ELR (cell line): ENCODE results near the gene SYNGR1.
"Not testable (repeated sequence)": the region's sequence is repeated elsewhere in the genome, so short reads cannot be mapped to it uniquely, and the experiment has no call there.

Experiments
- DNase-seq: peaks from one replicate; pipeline ENCODE4 v3.0.0-alpha.2; 2015; ENCODE audit warnings: low read depth

The SYNGR1 gene

DNA sequence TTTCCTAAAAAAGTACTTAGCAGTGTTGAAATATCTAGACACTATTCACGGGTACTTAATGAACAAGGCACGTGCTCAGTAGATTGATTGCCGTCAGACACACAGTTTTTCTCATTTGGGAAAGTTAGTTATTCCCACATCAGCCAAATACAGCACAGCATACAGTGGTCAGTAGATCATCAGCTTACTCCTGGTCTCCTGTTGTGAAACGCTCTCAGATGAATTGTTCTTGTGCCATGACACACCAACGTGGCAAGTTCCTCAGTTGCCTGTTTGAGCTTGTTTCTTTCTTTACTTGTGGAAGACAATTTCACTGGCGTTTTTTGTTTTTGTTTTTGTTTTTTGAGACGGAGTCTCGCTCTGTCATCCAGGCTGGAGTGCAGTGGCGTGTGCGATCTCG lies 58.4 kb downstream of the SYNGR1 start:
- DNase-seq = no peak

DNA sequence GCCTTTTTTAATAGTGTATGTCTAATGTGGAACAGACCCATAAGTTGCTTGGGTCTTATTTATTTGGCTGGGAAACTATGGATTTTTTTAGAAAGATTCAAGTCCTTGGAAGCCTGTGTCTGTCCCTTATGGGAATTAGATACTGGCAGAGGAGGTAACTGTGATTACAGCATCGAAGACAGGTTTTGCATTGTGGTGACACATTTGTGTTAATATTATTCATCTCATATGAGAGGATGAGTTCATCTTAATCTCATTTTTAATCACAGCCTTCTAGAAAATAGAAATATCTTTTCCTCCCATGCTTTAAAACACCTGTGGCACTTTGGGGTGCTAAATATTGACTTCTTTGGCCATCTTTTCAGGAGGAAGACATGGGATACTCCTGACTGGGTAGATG lies 59.0 kb downstream of the SYNGR1 start:
- DNase-seq = no peak

DNA sequence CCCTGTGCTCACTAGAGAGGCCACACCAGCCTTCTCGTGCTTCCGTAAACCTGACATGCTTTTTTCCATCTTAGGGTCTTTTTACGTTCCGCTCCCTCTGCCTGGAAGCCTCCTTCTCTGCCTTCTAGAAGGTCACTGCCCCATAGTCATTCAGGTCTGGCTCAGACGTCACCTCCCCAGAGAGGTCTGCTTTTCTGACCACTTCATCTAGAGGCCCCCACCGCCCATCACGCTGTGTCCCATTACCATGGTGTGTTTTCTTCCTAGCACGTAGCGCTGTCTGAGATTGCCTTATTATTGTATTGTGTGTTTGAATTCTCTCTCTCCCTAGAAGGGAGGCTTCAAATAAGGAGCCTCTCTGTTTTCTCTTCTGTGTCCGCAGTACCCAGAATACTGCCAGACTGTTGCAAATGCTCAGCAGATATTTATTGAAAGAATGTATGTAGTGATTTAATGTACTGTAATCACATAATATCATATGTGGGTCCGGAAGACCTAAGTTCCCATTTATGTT lies 59.8 kb downstream of the SYNGR1 start:
- DNase-seq = no peak

DNA sequence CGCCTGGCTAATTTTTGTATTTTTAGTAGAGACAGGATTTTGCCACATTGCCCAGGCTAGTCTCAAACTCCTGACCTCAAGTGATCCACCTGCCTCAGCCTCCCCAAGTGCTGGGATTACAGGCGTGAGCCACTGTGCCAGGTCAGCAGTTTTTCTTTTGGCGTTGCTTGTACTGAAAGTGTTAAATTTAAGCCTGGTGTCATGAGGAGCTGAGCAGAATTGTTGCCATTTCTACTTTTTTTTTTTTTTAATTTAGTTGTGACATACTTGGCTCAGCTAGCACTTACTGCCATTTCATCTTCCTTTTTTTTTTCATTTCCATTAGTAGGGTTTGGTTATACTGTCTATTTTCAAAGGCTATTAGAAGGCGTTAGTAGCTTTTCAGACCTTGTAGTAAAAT lies 60.5 kb downstream of the SYNGR1 start:
- no peak for DNase-seq

DNA sequence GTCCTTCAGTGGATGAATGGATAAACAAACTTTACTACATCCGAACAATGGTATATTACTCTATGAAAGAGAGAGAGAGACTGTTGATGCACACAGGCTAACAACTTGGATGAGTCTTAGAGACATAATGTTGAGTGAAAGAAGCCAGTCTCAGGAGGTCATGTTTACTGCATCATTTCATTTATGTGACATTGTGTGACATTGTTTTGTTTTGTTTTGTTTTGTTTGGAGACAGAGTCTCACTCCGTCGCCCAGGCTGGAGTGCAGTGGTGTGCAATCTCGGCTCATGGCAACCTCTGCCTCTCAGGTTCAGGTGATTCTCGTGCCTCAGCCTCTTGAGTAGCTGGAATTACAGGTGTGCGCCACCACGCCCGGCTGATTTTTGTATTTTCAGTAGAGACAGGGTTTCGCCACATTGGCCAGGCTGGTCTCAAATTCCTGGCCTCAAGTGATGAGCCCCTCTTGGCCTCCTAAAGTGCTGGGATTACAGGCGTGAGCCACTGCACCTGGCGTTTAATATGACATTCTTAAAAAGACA lies 62.1 kb downstream of the SYNGR1 start:
- DNase-seq = not testable (repeated sequence)

DNA sequence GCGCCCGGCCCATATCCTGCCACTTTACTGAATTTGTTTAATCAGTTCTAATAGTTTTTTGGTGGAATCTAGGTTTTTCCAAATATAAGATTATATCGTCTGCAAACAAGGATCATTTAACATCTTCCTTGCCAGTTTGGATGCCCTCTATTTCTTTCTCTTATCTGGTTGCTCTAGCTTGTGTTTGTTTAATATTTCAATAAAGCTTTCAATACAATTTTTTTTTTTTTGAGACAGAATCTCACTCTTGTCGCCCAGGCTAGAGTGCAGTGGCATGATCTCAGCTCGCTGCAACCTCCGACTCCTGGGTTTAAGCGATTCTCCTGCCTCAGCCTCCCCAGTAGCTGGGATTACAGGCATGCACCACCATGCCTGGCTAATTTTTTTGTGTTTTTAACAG lies 63.4 kb downstream of the SYNGR1 start:
- DNase-seq = not testable (repeated sequence)

DNA sequence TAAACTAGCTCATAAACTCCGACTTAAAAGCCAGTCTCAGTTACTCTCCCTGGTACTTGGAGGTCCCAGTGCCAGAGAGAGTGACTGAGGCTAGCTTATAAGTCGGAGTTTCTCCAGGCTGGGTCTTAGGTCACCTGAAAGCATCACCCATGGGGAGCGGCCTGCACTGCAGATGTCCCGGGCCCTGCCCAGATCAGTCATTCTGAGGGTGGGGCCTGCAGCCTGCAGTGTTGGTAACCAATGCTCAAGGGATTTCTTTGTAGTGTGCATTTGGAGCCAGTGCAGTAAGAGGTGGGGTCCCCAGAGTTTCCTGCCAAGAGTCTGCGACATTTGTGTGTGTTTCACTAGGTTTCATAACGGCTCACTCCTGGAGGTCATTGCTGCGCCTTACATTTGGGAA lies 64.6 kb downstream of the SYNGR1 start:
- no peak for DNase-seq

DNA sequence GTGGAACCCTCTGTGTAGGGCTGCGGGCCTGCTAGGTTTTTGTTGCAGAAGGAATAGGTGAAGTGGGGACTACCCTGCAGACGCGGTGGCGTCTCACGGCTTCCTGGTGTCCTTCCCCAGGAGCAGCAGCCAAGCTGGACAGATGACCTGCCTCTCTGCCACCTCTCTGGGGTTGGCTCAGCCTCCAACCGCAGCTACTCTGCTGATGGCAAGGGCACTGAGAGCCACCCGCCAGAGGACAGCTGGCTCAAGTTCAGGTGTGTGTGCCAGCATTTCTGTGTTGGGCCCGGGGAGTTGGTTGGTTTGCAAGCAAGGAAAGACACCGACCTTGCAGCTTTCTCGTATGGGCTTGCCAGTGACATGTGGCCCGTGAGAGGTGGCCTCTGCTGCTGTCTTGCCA lies 65.1 kb downstream of the SYNGR1 start:
- no peak for DNase-seq

DNA sequence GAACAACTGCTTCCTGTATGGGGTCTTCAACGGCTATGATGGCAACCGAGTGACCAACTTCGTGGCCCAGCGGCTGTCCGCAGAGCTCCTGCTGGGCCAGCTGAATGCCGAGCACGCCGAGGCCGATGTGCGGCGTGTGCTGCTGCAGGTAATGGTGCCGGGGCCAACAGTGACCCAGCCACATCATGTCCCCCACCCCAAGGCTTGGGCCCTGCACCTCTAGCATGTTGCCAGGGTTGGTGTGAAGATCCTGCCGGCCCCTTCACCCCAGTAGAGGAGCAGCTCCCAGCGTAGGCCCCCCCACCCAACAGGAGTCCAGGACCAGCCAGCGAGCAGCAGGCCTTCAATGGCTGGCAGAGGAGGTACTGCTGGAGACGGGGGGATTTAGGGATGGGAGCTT lies 65.7 kb downstream of the SYNGR1 start:
- no peak for DNase-seq

DNA sequence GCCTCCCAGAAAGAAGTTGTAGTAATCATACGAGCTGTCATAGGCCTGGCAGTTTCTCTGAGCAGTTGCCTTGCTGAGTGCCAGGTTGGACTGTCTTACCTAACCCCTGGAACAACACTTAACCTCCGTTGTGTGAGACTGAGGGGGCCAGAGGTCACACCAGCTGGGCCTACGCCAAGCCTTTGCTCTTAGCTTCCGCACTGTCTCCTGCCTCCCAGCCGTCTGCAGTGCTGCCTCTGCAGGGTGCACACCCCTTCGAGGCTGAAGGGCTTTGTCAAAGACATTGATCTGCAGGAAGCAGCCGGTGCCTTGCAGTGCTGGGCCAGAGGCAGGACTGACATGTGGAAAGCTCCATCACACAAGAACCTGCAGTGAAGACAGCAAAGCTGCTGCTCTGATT lies 66.5 kb downstream of the SYNGR1 start:
- no peak for DNase-seq

DNA sequence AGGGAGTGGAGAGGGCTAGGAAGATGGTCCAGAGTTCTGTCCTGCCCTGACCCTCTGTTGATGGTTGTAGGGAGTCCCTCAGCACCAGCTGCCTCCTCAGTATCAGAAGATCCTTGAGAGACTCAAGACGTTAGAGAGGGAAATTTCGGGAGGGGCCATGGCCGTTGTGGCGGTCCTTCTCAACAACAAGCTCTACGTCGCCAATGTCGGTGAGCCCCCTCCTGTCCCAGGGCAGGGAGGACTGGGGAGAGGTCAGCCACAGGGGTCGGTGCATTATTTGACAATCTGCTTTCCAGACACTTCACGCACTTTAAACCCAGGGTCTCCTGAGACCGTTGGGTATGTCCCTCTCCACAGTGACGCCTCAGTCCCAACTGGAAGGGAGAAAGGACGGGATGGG lies 67.8 kb downstream of the SYNGR1 start:
- no peak for DNase-seq

DNA sequence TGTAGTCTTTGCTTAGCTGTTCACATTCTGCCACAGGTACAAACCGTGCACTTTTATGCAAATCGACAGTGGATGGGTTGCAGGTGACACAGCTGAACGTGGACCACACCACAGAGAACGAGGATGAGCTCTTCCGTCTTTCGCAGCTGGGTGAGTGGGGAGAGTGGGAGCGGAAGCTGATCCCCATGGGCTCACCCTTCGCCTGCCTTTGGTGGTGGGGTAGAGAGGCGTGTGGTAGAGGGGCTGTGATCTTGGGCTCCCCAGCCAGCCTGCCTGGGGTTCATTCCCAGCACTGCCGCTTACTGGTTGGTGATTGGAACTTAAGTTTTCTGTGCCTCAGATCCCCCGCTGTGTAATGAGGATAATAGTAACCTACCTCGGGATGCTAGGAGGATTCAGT lies 68.9 kb downstream of the SYNGR1 start:
- no peak for DNase-seq

DNA sequence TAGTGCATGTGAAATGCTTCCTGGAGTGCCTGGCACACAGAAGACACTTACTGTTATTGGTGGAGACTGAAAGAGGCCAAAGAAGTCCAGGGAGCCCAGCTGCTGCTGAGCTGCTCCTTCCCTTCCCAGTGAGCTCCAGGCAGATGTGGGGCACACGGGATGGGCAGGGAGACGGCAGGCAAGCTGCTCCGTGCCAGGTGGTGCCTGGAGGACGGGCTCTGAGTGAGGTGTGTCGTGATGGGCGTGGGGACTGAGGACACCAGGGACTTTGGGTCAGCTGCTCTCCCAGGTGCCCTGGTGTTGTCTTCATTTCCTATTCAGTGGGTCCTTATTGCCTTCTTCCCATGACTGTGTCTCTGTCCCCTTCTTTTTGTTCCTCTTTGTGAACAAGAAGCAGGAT lies 69.3 kb downstream of the SYNGR1 start:
- no peak for DNase-seq

DNA sequence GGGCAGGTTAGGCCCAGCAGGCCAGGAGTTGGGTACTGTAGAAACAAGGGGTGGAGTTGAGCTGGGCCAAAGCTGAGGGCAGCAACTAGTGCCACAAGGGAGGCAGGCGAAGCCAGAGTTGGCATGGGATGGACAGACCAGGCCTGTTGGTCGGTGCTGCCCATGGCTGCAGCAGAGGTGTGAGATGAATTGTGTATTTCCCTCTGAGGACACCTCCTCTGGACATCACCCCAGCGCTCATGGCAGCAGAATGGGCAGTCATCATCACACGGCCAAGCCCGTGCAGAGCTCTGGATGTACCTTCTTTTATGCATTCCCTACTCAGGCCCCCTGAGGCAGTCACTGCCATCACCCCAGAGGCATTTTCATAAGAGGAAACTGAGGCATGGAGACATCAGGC lies 70.1 kb downstream of the SYNGR1 start:
- no peak for DNase-seq

DNA sequence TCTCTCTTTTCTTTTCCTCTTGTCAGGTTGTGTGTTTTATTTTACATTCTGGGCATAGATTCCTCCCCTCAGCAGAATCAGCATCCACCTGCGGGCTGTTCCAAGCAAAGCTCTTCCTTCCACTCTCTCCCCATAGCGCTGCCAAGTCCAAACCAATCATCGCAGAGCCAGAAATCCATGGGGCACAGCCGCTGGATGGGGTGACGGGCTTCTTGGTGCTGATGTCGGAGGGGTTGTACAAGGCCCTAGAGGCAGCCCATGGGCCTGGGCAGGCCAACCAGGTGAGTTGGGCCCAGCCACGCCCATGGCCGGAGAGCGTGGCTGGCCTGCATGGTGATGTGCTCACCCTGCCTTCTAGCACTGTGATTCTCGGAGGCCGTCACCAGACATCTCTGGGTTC lies 71.9 kb downstream of the SYNGR1 start:
- DNase-seq = no peak

DNA sequence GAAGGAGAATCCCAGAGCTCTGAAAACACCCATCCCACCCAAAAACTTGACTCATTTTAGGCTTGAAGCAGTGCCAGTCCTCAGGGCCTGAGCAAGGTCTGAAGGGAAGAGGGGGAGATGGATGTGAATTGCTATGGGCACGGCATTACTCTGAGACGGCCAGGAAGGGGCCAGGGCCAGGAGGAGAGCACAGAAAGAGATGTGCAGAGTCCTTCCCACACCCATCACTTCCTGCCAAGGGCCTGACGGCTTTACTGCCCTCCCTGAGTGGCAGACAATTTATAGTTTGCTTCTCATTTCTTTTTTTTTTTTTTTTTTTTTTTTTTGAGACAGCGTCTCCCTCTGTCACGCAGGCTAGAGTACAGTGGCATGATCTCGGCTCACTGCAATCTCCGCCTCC lies 72.3 kb downstream of the SYNGR1 start:
- no peak for DNase-seq

DNA sequence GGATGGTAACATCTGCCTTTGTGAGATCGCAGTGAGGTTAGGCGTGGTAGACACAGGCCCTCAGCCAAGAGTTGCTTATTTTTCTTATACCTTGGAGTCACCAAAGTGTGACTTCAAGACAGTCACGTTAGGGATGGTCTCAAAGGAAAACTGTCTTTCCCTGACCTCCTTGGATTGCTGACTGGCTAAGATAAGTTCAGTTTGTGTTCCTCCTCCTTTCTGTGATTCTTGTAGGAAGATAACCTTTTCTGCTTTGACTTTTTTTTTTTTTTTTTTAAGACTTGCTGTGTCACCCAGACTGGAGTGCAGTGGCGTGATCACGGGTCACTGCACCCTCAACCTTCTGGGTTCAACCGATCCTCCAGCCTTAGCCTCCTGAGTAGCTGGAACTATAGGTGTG lies 72.9 kb downstream of the SYNGR1 start:
- DNase-seq = no peak

DNA sequence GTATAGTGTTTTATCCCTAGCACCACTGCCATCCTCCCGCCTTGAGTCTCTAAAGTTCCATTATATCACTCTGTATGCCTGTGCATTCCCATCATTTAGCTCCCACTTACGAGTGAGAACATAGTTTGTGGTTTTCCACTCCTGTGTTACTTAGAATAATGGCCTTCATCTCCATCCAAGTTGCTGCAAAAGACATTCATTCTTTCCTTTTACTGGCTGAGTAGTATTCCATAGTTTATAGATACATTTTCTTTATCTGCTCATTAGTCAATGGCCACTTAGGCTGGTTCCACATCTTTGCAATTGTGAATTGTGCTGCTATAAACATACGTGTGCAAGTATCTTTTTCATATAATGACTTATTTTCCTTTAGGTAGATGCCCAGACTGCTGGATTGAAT lies 74.2 kb downstream of the SYNGR1 start:
- no peak for DNase-seq

DNA sequence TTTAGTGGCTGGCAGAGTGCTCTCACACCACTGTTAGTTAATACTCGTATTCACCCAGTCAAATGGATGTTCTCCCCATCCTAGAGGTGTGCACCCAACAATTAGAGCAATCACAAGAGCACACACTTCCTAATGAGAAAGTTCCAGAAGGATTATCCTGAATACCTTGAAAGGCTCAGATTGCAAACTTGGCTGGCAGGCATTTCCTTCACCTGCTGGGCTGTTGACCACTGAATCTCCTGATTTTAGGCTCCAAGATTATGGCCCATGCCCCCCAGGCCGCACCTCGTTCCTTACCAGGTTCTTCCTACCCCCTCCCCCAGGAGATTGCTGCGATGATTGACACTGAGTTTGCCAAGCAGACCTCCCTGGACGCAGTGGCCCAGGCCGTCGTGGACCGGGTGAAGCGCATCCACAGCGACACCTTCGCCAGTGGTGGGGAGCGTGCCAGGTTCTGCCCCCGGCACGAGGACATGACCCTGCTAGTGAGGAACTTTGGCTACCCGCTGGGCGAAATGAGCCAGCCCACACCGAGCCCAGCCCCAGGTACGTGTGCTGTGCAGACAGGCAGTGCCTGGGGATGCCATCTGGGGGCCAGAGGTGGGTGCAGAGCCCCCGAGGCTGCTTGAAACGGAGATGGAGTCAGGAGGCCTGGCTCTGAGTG lies 76.7 kb downstream of the SYNGR1 start:
- DNase-seq = no peak

DNA sequence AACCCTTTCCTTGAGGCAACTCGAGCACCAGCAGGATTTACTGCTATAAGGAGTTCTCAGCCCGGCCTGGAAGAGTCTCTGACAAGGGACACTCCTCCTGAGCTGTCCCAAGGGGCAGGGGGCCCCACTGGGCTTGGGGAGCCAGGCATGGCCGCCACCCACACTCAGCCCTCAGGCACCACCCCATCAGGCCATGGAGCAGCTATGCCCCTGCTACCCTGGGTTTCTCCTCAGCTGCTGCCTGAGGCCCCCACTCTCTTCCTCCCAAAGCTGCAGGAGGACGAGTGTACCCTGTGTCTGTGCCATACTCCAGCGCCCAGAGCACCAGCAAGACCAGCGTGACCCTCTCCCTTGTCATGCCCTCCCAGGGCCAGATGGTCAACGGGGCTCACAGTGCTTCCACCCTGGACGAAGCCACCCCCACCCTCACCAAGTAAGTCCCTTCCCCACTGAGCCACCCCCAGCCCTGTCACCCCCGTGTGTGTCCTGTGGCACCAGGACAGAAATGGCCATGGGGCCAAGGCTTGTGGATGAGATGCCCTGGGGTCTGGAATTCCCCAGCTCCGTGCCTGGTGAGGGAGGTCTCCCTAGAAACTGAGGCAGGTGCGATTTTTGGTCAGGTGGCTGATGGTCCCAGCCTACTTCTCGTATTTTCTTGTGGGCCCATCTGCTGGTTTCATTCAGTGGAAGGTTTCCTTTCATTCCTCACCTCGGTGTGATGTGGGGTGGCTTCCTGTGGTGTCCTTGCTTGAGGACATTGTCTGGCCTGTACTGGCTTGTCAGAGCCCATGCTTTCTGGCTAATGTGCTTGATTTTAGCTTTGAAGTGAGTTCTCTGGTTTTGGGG lies 78.2 kb downstream of the SYNGR1 start:
- DNase-seq = no peak

DNA sequence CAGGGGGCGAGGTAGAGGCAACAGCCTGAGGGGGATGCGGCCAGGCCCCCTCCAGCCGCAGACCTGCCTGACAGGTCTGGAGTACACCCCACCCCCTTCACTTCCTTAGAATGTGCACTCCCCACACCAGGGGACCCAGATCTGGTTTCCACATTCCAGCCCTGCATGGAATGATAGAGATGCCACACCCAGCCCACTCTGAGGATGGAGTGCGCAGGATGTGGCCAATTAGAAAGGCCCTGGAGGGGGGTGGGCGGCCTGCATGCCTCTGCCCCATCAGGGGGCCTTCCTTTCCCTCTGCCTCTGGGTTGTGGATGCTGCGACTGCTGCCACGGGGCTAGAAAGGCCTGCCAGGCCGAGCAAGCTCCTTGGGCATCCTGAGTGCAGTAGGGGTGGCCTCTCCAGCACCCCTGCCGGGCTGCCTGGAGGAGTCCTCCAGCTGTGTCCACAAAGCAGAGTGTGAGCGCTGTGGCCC lies 78.8 kb downstream of the SYNGR1 start:
- no peak for DNase-seq

DNA sequence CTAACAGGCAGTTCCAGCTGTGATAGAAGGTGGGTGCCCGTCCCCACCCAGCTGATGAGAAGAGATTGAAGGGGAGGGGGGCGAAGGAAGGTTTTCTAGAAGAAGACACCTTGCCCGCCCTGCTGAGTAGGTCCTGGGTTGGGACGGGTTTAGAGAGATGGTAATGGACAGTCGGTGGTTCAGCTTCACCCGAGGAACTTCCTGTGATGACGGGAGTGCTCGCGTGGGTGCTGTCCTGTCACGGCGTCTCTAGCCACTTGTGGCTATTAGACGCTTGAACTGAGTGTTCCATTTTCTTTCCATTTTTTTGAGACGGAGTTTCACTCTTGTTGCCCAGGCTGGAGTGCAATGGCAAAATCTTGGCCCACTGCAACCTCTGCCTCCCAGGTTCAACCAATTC lies 79.4 kb downstream of the SYNGR1 start:
- no peak for DNase-seq

DNA sequence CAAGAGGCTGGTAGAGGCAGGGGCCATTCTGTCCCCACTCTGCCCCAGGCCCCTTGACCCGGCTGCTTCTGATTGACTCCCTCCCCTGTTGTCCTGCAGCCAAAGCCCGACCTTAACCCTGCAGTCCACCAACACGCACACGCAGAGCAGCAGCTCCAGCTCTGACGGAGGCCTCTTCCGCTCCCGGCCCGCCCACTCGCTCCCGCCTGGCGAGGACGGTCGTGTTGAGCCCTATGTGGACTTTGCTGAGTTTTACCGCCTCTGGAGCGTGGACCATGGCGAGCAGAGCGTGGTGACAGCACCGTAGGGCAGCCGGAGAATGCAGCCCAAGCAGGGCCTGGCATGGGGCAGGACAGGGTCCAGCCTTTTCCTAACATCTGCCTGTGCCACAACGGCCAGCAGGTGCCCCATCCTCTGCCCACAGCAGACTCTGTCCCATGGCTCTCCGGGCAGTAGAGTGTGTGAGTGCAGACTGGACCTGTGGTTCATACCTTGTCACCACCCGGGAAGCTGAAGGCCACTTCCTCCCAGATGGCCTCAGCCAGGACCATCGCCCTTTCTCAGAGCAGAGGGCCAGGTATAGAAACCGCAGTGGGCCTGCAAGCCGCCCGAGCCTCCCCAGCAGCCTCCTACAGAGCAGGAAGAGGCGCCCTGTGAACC lies 80.3 kb downstream of the SYNGR1 start:
- no peak for DNase-seq
